K562 (cell line): ENCODE results near the gene SPIB. TPM values are rescaled to one million over a fixed set of nuclear protein-coding genes. Genes with fewer than 3 reads are reported as not detected.

Experiments
- ATAC-seq: fragments of 200-7000 bp; cut with Tn5 transposase; 3 replicates; pipeline ENCODE4 v1.9.1; 2020; ENCODE audit warnings: moderate library complexity
- BruUV-seq: library from RNA; stranded (reverse); fragments of 400-500 nt; replicated peaks from 2 replicates; lab custom pipeline; 2021; lab: Mats Ljungman, UMichigan
- CTCF ChIA-PET: fragments of 300-600 bp; formaldehyde crosslinking; extraction: SDS; loops from one replicate; lab custom pipeline; 2021; ENCODE audit warnings: low intra/inter-chr PET ratio; lab: Yijun Ruan, JAX
- POLR2A ChIA-PET: fragments of 300-600, 350-650 bp; sonication (Branson Sonifier 250); formaldehyde crosslinking; extraction: SDS; loops from one replicate; lab custom pipeline; 2021; ENCODE audit warnings: antibody characterized with exemption, inconsistent platforms; lab: Yijun Ruan, JAX
- DNase-seq, 4 experiments: peaks; one replicate each; pipeline versions ENCODE4 v3.0.0 to v3.0.0-alpha.2; 2011 to 2018; ENCODE audit warnings: low spot score in 3 of 4, mixed read lengths in 3 of 4; ENCODE audit errors: extremely low read depth in 1 of 4
- FAIRE-seq: peaks from 2 replicates; lab custom pipeline; 2011; peaks lifted over from hg19 to GRCh38; lab: Jason Lieb, UNC
- H2AFZ ChIP-seq: 2 replicates; pipeline ENCODE4 v1.6.0; 2011; ENCODE audit warnings: low read depth, low read length, control low read depth, inconsistent platforms
- H3K27ac ChIP-seq: fragments of 200-600 bp; 3 replicates; pipeline ENCODE4 v1.8.0; 2011; ENCODE audit warnings: low read depth, mild to moderate bottlenecking, control low read depth, inconsistent platforms, low read length, moderate library complexity, mixed read lengths; ENCODE audit errors: extremely low read depth
- H3K27me3 ChIP-seq, 2 experiments: fragments of 300-600 bp in 1 of 2; 2 replicates in 1 of 2; 3 replicates in 1 of 2; pipeline versions ENCODE4 v1.6.0 to v1.8.0; 2011; ENCODE audit warnings: inconsistent platforms in 2 of 2, low read length in 2 of 2, mild to moderate bottlenecking in 1 of 2, mixed read lengths in 1 of 2, moderate library complexity in 1 of 2; ENCODE audit not compliant: control insufficient read depth in 2 of 2, insufficient read depth in 2 of 2
- H3K36me3 ChIP-seq: fragments of 300-600 bp; 3 replicates; pipeline ENCODE4 v1.8.0; 2011; ENCODE audit warnings: mild to moderate bottlenecking, low read length, inconsistent platforms; ENCODE audit not compliant: control insufficient read depth, insufficient read depth
- H3K4me1 ChIP-seq, 2 experiments: fragments of 200-600 bp in 1 of 2; replicated peaks in 1 of 2; 2 replicates in 1 of 2; 3 replicates in 1 of 2; pipeline versions ENCODE4 v1.5.1 to v1.8.0; 2011; ENCODE audit warnings: inconsistent platforms in 2 of 2, low read length in 2 of 2, mild to moderate bottlenecking in 1 of 2, mixed read lengths in 1 of 2, moderate library complexity in 1 of 2; ENCODE audit not compliant: control insufficient read depth in 2 of 2, insufficient read depth in 2 of 2
- H3K4me2 ChIP-seq: 2 replicates; pipeline ENCODE4 v1.6.1; 2011; ENCODE audit warnings: low read length, control low read depth, inconsistent platforms, mixed read lengths; ENCODE audit not compliant: insufficient read depth
- H3K4me3 ChIP-seq: fragments of 200-600 bp; sonication (generic), shearing (Covaris generic); 2 replicates; pipeline ENCODE4 v1.5.1; 2016; ENCODE audit warnings: control low read depth, inconsistent platforms
- H3K79me2 ChIP-seq: fragments of 200-600 bp; 3 replicates; pipeline ENCODE4 v1.8.0; 2011; ENCODE audit warnings: low read length, inconsistent platforms; ENCODE audit not compliant: control insufficient read depth, insufficient read depth
- H3K9ac ChIP-seq, 2 experiments: 2 replicates each; pipeline versions ENCODE4 v1.6.0 to v1.6.1; 2011; ENCODE audit warnings: low read depth in 2 of 2, low read length in 2 of 2, control low read depth in 1 of 2, inconsistent platforms in 1 of 2, mild to moderate bottlenecking in 1 of 2, mixed read lengths in 1 of 2; ENCODE audit not compliant: insufficient read depth in 1 of 2
- H3K9me1 ChIP-seq: one replicate; pipeline ENCODE4 v1.6.0; 2011; ENCODE audit warnings: inconsistent platforms, mild to moderate bottlenecking, low read length, moderate library complexity; ENCODE audit not compliant: control insufficient read depth, insufficient read depth
- H3K9me3 ChIP-seq: replicated peaks from 2 replicates; pipeline ENCODE4 v1.5.1; 2011; ENCODE audit warnings: low read depth, low read length, inconsistent platforms; ENCODE audit not compliant: control insufficient read depth, insufficient read depth
- H4K20me1 ChIP-seq: replicated peaks from 2 replicates; pipeline ENCODE4 v1.6.1; 2011; ENCODE audit warnings: low read length, inconsistent platforms, mixed read lengths; ENCODE audit not compliant: control insufficient read depth, insufficient read depth
- ARID4B ChIP-seq: sonication (generic); formaldehyde crosslinking; IDR thresholded peaks from 2 replicates; pipeline ENCODE4 v1.8.0; 2022; ENCODE audit warnings: mild to moderate bottlenecking, missing genetic modification reagents
- BCOR ChIP-seq: fragments of 450-650 bp; IDR thresholded peaks from 2 replicates; pipeline ENCODE4 v1.6.1; 2016
- CREB1 ChIP-seq, 2 experiments: sonication (generic) in 1 of 2; formaldehyde crosslinking in 1 of 2; IDR thresholded peaks; 2 replicates each; pipeline versions ENCODE4 v1.6.1 to v1.8.0; 2012 to 2022; ENCODE audit warnings: inconsistent platforms in 1 of 2, mild to moderate bottlenecking in 1 of 2, missing genetic modification reagents in 1 of 2, moderate library complexity in 1 of 2
- CREBBP ChIP-seq: IDR thresholded peaks from one replicate; pipeline ENCODE4 v1.6.1; 2012; ENCODE audit warnings: low read depth, mild to moderate bottlenecking, control low read depth, inconsistent platforms, low read length
- KDM1A ChIP-seq, 2 experiments: fragments of 450-650 bp; IDR thresholded peaks; 2 replicates each; pipeline ENCODE4 v1.6.1; 2016; ENCODE audit warnings: mild to moderate bottlenecking in 2 of 2
- PBX2 ChIP-seq, 2 experiments: IDR thresholded peaks in 1 of 2; conservative IDR thresholded peaks in 1 of 2; 2 replicates each; pipeline ENCODE4 v1.6.1; 2016; ENCODE audit warnings: low read depth in 2 of 2, mild to moderate bottlenecking in 1 of 2, missing compliant biosample characterization in 1 of 2, missing genetic modification characterization in 1 of 2, moderate library complexity in 1 of 2
- PYGO2 ChIP-seq: fragments of 450-650 bp; IDR thresholded peaks from 2 replicates; pipeline ENCODE4 v1.6.1; 2016; ENCODE audit warnings: mild to moderate bottlenecking, missing genetic modification characterization, moderate library complexity, missing compliant biosample characterization
- RBM25 ChIP-seq: fragments of 200-400 bp; formaldehyde crosslinking; IDR thresholded peaks from 2 replicates; pipeline ENCODE4 v1.6.1; 2018; ENCODE audit warnings: low read length, low read depth, moderate library complexity; ENCODE audit not compliant: severe bottlenecking
- SMARCA5 ChIP-seq: fragments of 450-650 bp; IDR thresholded peaks from 2 replicates; pipeline ENCODE4 v1.6.1; 2016
- ZFP36 ChIP-seq: fragments of 150-350 bp; IDR thresholded peaks from 2 replicates; pipeline ENCODE4 v1.6.1; 2018; ENCODE audit warnings: low read length, low read depth; ENCODE audit not compliant: partially characterized antibody
- ZNF121 ChIP-seq: sonication (generic); formaldehyde crosslinking; conservative IDR thresholded peaks from 2 replicates; pipeline ENCODE4 v1.8.0; 2022; ENCODE audit warnings: missing genetic modification reagents
- WGBS: fragments of 100-300 bp; shearing (Covaris generic); methylation state at CpG from one replicate; pipeline ENCODE4 v1.1.6; 2016; ENCODE audit warnings: low coverage, mixed read lengths; ENCODE audit not compliant: insufficient coverage; ENCODE audit errors: missing lambda C conversion rate; 5-methylcytosine and 5-hydroxymethylcytosine counted together
- in situ Hi-C: fragments of 300-500 bp; cut with MboI; formaldehyde crosslinking; loops from 4 replicates; pipeline ENCODE4 v1.15.0; 2018; ENCODE audit warnings: inconsistent platforms, mixed read lengths
- intact Hi-C: fragments of 100-400 bp; cut with micrococcal nuclease; formaldehyde crosslinking; loops from 2 replicates; pipeline ENCODE4 v1.14.2; 2022
- polyA plus RNA-seq, 8 experiments: library from polyadenylated mRNA; depleted of rRNA in 4 of 8; stranded (reverse) in 5 of 8; unstranded in 3 of 8; fragments of >200 nt; fragmentation: Nextera tagmentation in 2 of 8; fragmentation: Illumina TruSeq in 1 of 8; extraction: Ambion mirVana in 2 of 8; extraction: Trizol in 1 of 8; gene quantifications; 2 replicates each; pipeline versions ENCODE4 v1.2.1 to v1.2.3, GENCODE V29; 2011 to 2014; ENCODE audit warnings: inconsistent platforms in 1 of 8, missing spikeins in 1 of 8
- total RNA-seq, 7 experiments: library from RNA; depleted of rRNA in 6 of 7; stranded (reverse); fragments of >200 nt in 6 of 7; fragmentation: Illumina TruSeq in 2 of 7; extraction: Trizol in 2 of 7; gene quantifications; 2 replicates each; pipeline versions ENCODE4 v1.2.1 to v1.2.3, GENCODE V29; 2011 to 2021; ENCODE audit warnings: low replicate concordance in 1 of 7

SPIB gene
- total and polyA plus RNA-seq, 9 of the 15 experiments (the other 6 are each of a cell fraction or from before 2014, with no cell fraction given) = 0.06 to 1.0 (median 0.43) TPM; not detected in 1

DNA sequence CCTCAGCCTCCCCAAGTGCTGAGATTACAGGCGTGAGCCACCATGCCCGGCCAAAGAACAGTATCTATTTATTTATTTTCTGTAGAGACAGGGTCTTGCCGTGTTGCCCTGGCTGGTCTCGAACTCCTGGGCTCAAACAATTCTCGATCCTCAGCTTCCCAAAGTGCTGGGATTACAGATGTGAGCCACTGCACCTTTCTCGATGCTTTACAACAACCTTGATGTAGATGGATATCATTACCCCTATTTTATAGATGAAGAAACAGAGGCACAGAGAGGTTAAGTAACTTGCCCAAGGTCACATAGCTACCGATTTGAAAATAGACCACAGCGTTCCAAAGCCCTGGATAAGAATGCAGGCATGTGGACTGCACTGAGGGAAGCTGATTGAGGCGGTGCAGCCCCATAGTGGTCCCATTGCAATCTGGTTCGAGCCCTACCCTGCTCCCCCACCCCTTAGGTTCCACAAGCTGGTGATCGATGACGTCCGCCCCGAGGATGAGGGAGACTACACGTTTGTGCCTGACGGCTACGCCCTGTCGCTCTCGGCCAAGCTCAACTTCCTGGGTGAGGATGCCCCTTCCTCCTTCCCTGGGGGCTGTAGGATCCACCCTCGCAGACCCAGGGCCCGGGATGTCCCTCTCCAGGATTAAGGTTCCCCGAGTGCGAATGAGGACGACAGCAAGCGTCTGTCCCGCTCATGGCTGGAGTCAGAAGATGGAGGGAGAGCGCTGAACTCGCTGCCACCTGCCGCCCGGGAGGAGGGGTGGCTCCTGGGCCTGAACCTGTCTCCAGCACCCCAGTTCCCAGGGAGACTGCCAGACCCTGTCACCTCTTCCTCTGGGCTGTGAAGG lies 31.9 kb downstream of the SPIB start:
- POLR2A ChIA-PET = interaction anchor here (1.0 to 1.2 kb wide), 3 partner anchors 22 to 76 kb away, joined by 3 to 5 read pairs (median 3); no protein-coding TSS in a partner anchor
- H3K36me3 ChIP-seq = no peaks in the 10 kb centered on the region
- DNase-seq (no peak), FAIRE-seq (no peak), ATAC-seq (no peak)
- BruUV-seq = no TSS peak
- H3K79me2 ChIP-seq = no peaks in the 10 kb centered on the region
- no peaks in the 10 kb centered on the region for H3K9me3 ChIP-seq
- H3K27me3 ChIP-seq = peaks cover 9 to 18% of the 10 kb centered on the region in 2 experiments; a peak in 4 of 5 replicates
- WGBS = 13% methylated on average over 30 of the region's 30 CpGs
- H3K9ac ChIP-seq = peak overlapping the region in 1 of 2 experiments; percentile 78; a peak in 2 of 4 replicates
- intact Hi-C loops = no loop called here
- TF ChIP-seq ARID4B = no peak
- peak; percentile 29 to 54; a peak in 2 of 4 replicates for TF ChIP-seq KDM1A (IDR thresholded peaks at IDR 0.05)
- TF ChIP-seq CREBBP = no peak
- 0 out of 2 replicates have a peak, but pooled peaks have one; percentile 41 for TF ChIP-seq SMARCA5
- TF ChIP-seq RBM25 = peak; percentile 52
- TF ChIP-seq PYGO2 (tag) = no peak
- TF ChIP-seq ZFP36 = peak; percentile 50
- TF ChIP-seq PBX2 (CRISPR knock-in tag; IDR thresholded peaks at IDR 0.05; ENCODE audit: low read depth) = no peak
- no peak for TF ChIP-seq PBX2 (tag; conservative IDR thresholded peaks at IDR 0.05; ENCODE audit: low read depth)
- peak; percentile 73 for TF ChIP-seq ZNF121 (CRISPR knock-in tag)
- TF ChIP-seq BCOR = peak; percentile 61
- no peak for TF ChIP-seq CREB1 (IDR thresholded peaks at IDR 0.05)
- no peak for TF ChIP-seq CREB1 (CRISPR knock-in tag; IDR thresholded peaks at IDR 0.05)
- no peaks in the 10 kb centered on the region for H3K9me1 ChIP-seq
- CTCF ChIA-PET = no interaction called here
- in situ Hi-C loops = no loop called here
- no peaks in the 10 kb centered on the region for H4K20me1 ChIP-seq
- no peak overlapping the region for H2AFZ ChIP-seq
- no peak overlapping the region for H3K4me3 ChIP-seq
- H3K4me1 ChIP-seq = peaks cover 0 to 11% of the 10 kb centered on the region in 2 experiments; a peak in 2 of 5 replicates
- no peak overlapping the region for H3K27ac ChIP-seq
- H3K4me2 ChIP-seq = no peak overlapping the region
